Measurements from ENCODE around the gene LRP6.

GRCh38 chr12:12181511-12181910 lies 85.3 kb downstream of the LRP6 start:
- no peak for TF ChIP-seq TAF1 (IDR thresholded peaks at IDR 0.05; ENCODE audit: low read depth)
- TF ChIP-seq REST (IDR thresholded peaks at IDR 0.05; ENCODE audit: low read depth): no peak

All from Ishikawa (cell line).